IMR-90 (cell line): ENCODE measurements around the gene ADD2. TPM values are rescaled to one million over a fixed set of nuclear protein-coding genes. Genes with fewer than 3 reads are reported as not detected.

Source experiments
- ATAC-seq: fragments of 200-7000 bp; cut with Tn5 transposase; 2 replicates; pipeline ENCODE4 v1.9.1; 2020; ENCODE audit warnings: low read depth, mild to moderate bottlenecking, moderate library complexity
- BruUV-seq: library from RNA; stranded (reverse); fragments of 400-500 nt; replicated peaks from 2 replicates; lab custom pipeline; 2021; lab: Mats Ljungman, UMichigan
- CTCF ChIA-PET: fragments of 300-600 bp; formaldehyde crosslinking; extraction: SDS; loops from one replicate; lab custom pipeline; 2021; ENCODE audit warnings: antibody characterized with exemption; lab: Yijun Ruan, JAX
- POLR2A ChIA-PET: fragments of 300-600 bp; sonication (Branson Sonifier 250); formaldehyde crosslinking; loops from one replicate; lab custom pipeline; 2022; ENCODE audit warnings: antibody characterized with exemption; ENCODE audit not compliant: unreplicated experiment; lab: Charles Lee
- DNase-seq: peaks from one replicate; pipeline ENCODE4 v3.0.0; 2013
- H2AFZ ChIP-seq: replicated peaks from 2 replicates; pipeline ENCODE3; 2013; ENCODE audit warnings: low read length, mild to moderate bottlenecking; ENCODE audit not compliant: poor library complexity
- H2AK5ac ChIP-seq: 2 replicates; pipeline ENCODE4 v1.6.1; 2013; ENCODE audit warnings: low read depth, low read length, inconsistent platforms
- H2AK9ac ChIP-seq: replicated peaks from 2 replicates; pipeline ENCODE3; 2013; ENCODE audit warnings: mild to moderate bottlenecking, low read depth, low read length, moderate library complexity; ENCODE audit not compliant: poor library complexity
- H2BK120ac ChIP-seq: 2 replicates; pipeline ENCODE4 v1.6.1; 2013; ENCODE audit warnings: low read depth, low read length, inconsistent platforms
- H2BK15ac ChIP-seq: 3 replicates; pipeline ENCODE4 v1.6.1; 2013; ENCODE audit warnings: low read depth, low read length, inconsistent platforms
- H2BK20ac ChIP-seq: 2 replicates; pipeline ENCODE4 v1.6.1; 2013; ENCODE audit warnings: low read depth, mild to moderate bottlenecking, inconsistent platforms, low read length, moderate library complexity
- H2BK5ac ChIP-seq: 2 replicates; pipeline ENCODE4 v1.6.1; 2013; ENCODE audit warnings: mild to moderate bottlenecking, low read depth, low read length, inconsistent platforms; ENCODE audit not compliant: poor library complexity, severe bottlenecking
- H3K14ac ChIP-seq: replicated peaks from 2 replicates; pipeline ENCODE4 v1.6.1; 2013; ENCODE audit warnings: low read depth, low read length, inconsistent platforms
- H3K18ac ChIP-seq: 2 replicates; pipeline ENCODE4 v1.6.1; 2013; ENCODE audit warnings: low read depth, low read length, control low read depth
- H3K23ac ChIP-seq: 2 replicates; pipeline ENCODE4 v1.6.1; 2013; ENCODE audit warnings: low read depth, low read length, inconsistent platforms
- H3K27ac ChIP-seq: 2 replicates; pipeline ENCODE4 v1.5.1; 2013; ENCODE audit warnings: mild to moderate bottlenecking, control low read depth, low read length; ENCODE audit not compliant: insufficient read depth
- H3K27me3 ChIP-seq: 2 replicates; pipeline ENCODE4 v1.6.1; 2013; ENCODE audit warnings: low read length; ENCODE audit not compliant: control insufficient read depth, insufficient read depth
- H3K36me3 ChIP-seq: 2 replicates; pipeline ENCODE4 v1.6.1; 2013; ENCODE audit warnings: low read length, mixed read lengths; ENCODE audit not compliant: control insufficient read depth, insufficient read depth
- H3K4ac ChIP-seq: 2 replicates; pipeline ENCODE4 v1.6.1; 2013; ENCODE audit warnings: low read depth, low read length, inconsistent platforms
- H3K4me1 ChIP-seq: 2 replicates; pipeline ENCODE4 v1.6.1; 2013; ENCODE audit warnings: low read length, mixed read lengths; ENCODE audit not compliant: control insufficient read depth, insufficient read depth
- H3K4me2 ChIP-seq: 2 replicates; pipeline ENCODE4 v1.6.1; 2013; ENCODE audit warnings: low read depth, mild to moderate bottlenecking, control low read depth, low read length, moderate library complexity
- H3K4me3 ChIP-seq: 2 replicates; pipeline ENCODE4 v1.5.1; 2013; ENCODE audit warnings: low read depth, mild to moderate bottlenecking, control low read depth, low read length, moderate library complexity; ENCODE audit not compliant: insufficient read depth
- H3K56ac ChIP-seq: 2 replicates; pipeline ENCODE4 v1.6.1; 2013; ENCODE audit warnings: low read length, inconsistent platforms; ENCODE audit not compliant: insufficient read depth; ENCODE audit errors: extremely low read depth
- H3K79me1 ChIP-seq, 2 experiments: 2 replicates each; pipeline ENCODE4 v1.6.1; 2013; ENCODE audit warnings: low read length in 2 of 2, inconsistent platforms in 1 of 2, low read depth in 1 of 2
- H3K9ac ChIP-seq: 2 replicates; pipeline ENCODE4 v1.6.1; 2013; ENCODE audit warnings: low read depth, low read length, control low read depth
- H3K9me1 ChIP-seq: 2 replicates; pipeline ENCODE4 v1.6.1; 2013; ENCODE audit warnings: low read length, inconsistent platforms; ENCODE audit not compliant: insufficient read depth
- H3K9me3 ChIP-seq: 2 replicates; pipeline ENCODE4 v1.6.1; 2013; ENCODE audit warnings: low read length; ENCODE audit not compliant: control insufficient read depth, insufficient read depth
- H4K20me1 ChIP-seq: 2 replicates; pipeline ENCODE4 v1.6.1; 2013; ENCODE audit warnings: low read length, inconsistent platforms; ENCODE audit not compliant: insufficient read depth
- H4K5ac ChIP-seq: 2 replicates; pipeline ENCODE4 v1.6.1; 2013; ENCODE audit warnings: mild to moderate bottlenecking, low read depth, low read length, control low read depth
- H4K8ac ChIP-seq, 2 experiments: 2 replicates each; pipeline ENCODE4 v1.6.1; 2013; ENCODE audit warnings: low read depth in 2 of 2, low read length in 2 of 2, control low read depth in 1 of 2, inconsistent platforms in 1 of 2
- H4K91ac ChIP-seq: 2 replicates; pipeline ENCODE4 v1.6.1; 2013; ENCODE audit warnings: low read depth, low read length, inconsistent platforms; ENCODE audit not compliant: insufficient read depth
- BHLHE40 ChIP-seq: fragments of 150-350 bp; IDR thresholded peaks from 2 replicates; pipeline ENCODE4 v1.6.1; 2016; ENCODE audit warnings: mild to moderate bottlenecking, low read depth, low read length
- CEBPB ChIP-seq: IDR thresholded peaks from 2 replicates; pipeline ENCODE4 v1.6.1; 2012; ENCODE audit warnings: low read depth, low read length, improper control_type of control experiment
- CHD1 ChIP-seq: IDR thresholded peaks from 2 replicates; pipeline ENCODE4 v1.6.1; 2012; ENCODE audit warnings: low read depth, low read length, improper control_type of control experiment
- CTCF ChIP-seq: conservative IDR thresholded peaks from 2 replicates; pipeline ENCODE4 v1.5.1; 2012; ENCODE audit warnings: mild to moderate bottlenecking, low read depth, low read length, improper control_type of control experiment
- ELK1 ChIP-seq: fragments of 150-350 bp; IDR thresholded peaks from 2 replicates; pipeline ENCODE4 v1.6.1; 2016; ENCODE audit warnings: low read depth, mild to moderate bottlenecking, low read length, moderate library complexity, borderline replicate concordance
- FOS ChIP-seq: fragments of 150-350 bp; IDR thresholded peaks from 2 replicates; pipeline ENCODE4 v1.6.1; 2016; ENCODE audit warnings: low read depth, low read length
- MAFK ChIP-seq: IDR thresholded peaks from 2 replicates; pipeline ENCODE4 v1.6.1; 2012; ENCODE audit warnings: low read depth, low read length, improper control_type of control experiment
- MAZ ChIP-seq: IDR thresholded peaks from 2 replicates; pipeline ENCODE4 v1.6.1; 2012; ENCODE audit warnings: low read depth, mild to moderate bottlenecking, low read length, improper control_type of control experiment, moderate library complexity, borderline replicate concordance
- MXI1 ChIP-seq: IDR thresholded peaks from 2 replicates; pipeline ENCODE4 v1.6.1; 2012; ENCODE audit warnings: low read depth, mild to moderate bottlenecking, low read length, moderate library complexity, borderline replicate concordance
- NFE2L2 ChIP-seq: fragments of 150-350 bp; IDR thresholded peaks from 2 replicates; pipeline ENCODE4 v1.6.1; 2016; ENCODE audit warnings: low read depth, mild to moderate bottlenecking, low read length
- POLR2A ChIP-seq: IDR thresholded peaks from 2 replicates; pipeline ENCODE4 v1.6.1; 2012; ENCODE audit warnings: mild to moderate bottlenecking, low read depth, low read length
- RAD21 ChIP-seq: IDR thresholded peaks from 2 replicates; pipeline ENCODE4 v1.6.1; 2012; ENCODE audit warnings: low read length, improper control_type of control experiment
- RCOR1 ChIP-seq: IDR thresholded peaks from 2 replicates; pipeline ENCODE4 v1.6.1; 2012; ENCODE audit warnings: mild to moderate bottlenecking, low read length, improper control_type of control experiment; ENCODE audit not compliant: insufficient replicate concordance
- SMC3 ChIP-seq: fragments of 150-350 bp; IDR thresholded peaks from 2 replicates; pipeline ENCODE4 v1.6.1; 2016; ENCODE audit warnings: low read depth, mild to moderate bottlenecking, antibody characterized with exemption, low read length, moderate library complexity
- WGBS, 2 experiments: methylation state at CpG; one replicate each; pipeline versions ENCODE4 v1.1.5 to v1.1.7; 2013; ENCODE audit warnings: missing lambda C conversion rate in 2 of 2; ENCODE audit not compliant: insufficient read length in 1 of 2; ENCODE audit errors: extremely low coverage in 2 of 2; 5-methylcytosine and 5-hydroxymethylcytosine counted together
- dilution Hi-C: fragments of 300-500 bp; cut with HindIII; formaldehyde crosslinking; loops from one replicate; pipeline ENCODE4 v1.14.3; 2018; ENCODE audit warnings: low sequenced_read_pairs; ENCODE audit not compliant: unreplicated experiment
- in situ Hi-C: fragments of 300-500 bp; cut with MboI; formaldehyde crosslinking; loops from 3 replicates; pipeline ENCODE4 v1.14.3; 2019; ENCODE audit warnings: low sequenced_read_pairs, inconsistent platforms, mixed read lengths
- intact Hi-C: fragments of 100-400 bp; cut with micrococcal nuclease; formaldehyde crosslinking; loops from 2 replicates; pipeline ENCODE4 v1.10.0; 2022
- polyA plus RNA-seq, 3 experiments: library from polyadenylated mRNA; depleted of rRNA; stranded (reverse); fragments of >200 nt; gene quantifications; 2 replicates each; pipeline ENCODE4 v1.2.3, GENCODE V29; 2012; ENCODE audit warnings: low replicate concordance in 1 of 3
- total RNA-seq: library from RNA; depleted of rRNA; stranded (reverse); fragments of >200 nt; gene quantifications from 2 replicates; pipeline ENCODE4 v1.2.3, GENCODE V29; 2012
- TF ChIP-seq, protein P1 (sequence below): fragments of 150-350 bp; IDR thresholded peaks from 2 replicates; pipeline ENCODE4 v1.6.1; 2017; ENCODE audit warnings: mild to moderate bottlenecking, antibody characterized with exemption, low read length, low read depth

Gene ADD2
- total and polyA plus RNA-seq, 2 of the 4 experiments (the other 2 are of a cell fraction): not detected

DNA sequence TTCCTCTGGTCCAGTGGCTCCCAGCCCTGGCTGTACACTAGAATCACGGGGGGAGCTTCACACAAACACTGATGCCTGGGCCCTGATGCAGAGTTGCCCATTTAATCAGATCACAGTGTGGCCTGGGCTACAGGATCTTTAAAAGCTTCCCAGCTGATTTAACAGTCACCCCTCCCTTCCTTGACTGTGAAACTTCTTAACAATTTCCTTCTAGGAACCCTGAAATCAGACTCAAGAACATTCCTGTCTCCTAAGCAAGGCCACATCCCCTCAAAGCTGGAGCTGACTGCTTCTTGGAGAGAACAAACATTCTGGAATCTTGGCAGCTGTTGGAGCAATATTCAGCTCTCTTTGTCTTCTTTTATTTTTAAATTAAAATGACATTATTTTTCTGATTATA is 88.7 kb downstream of the ADD2 start:
- Histone ChIP-seq H3K18ac (no peak overlapping the region), H2AFZ (no peak overlapping the region), H2BK120ac (no peak overlapping the region), H3K27ac (no peak overlapping the region), H3K9ac (no peak overlapping the region), H4K20me1 (no peaks in the 10 kb centered on the region), H2AK5ac (no peak overlapping the region), H3K4me2 (no peak overlapping the region), H3K14ac (no peak overlapping the region), H2BK20ac (no peak overlapping the region), H3K9me3 (no peaks in the 10 kb centered on the region), H2BK5ac (no peak overlapping the region), H3K9me1 (no peaks in the 10 kb centered on the region), H3K56ac (no peak overlapping the region), H3K79me1 (no peaks in the 10 kb centered on the region), H3K4me1 (no peaks in the 10 kb centered on the region), H3K36me3 (no peaks in the 10 kb centered on the region), H3K27me3 (no peaks in the 10 kb centered on the region; the same call in 1 of the 2 replicates), H3K23ac (no peak overlapping the region), H4K8ac (no peak overlapping the region), H4K91ac (no peak overlapping the region), H2BK15ac (no peak overlapping the region), H4K5ac (no peak overlapping the region), H2AK9ac (no peak overlapping the region), H3K4ac (no peak overlapping the region), H3K4me3 (no peak overlapping the region)
- dilution Hi-C loops (no loop called here), intact Hi-C loops (no loop called here), in situ Hi-C loops (no loop called here)
- BruUV-seq: no TSS peak
- ATAC-seq: no peak
- 0% methylated on average over 1 of the region's 1 CpG; no CpG with 5 or more reads in 1 of the 2 experiments for WGBS, 2 experiments
- CTCF ChIA-PET: no interaction called here
- no peak for DNase-seq
- TF ChIP-seq CTCF (no peak), SMC3 (no peak), CHD1 (no peak), MAFK (no peak), RCOR1 (no peak), NFE2L2 (no peak), CEBPB (no peak), ELK1 (no peak), POLR2A (no peak), MAZ (no peak), RAD21 (no peak), FOS (no peak), MXI1 (no peak), BHLHE40 (no peak)
- TF ChIP-seq, protein P1, sequence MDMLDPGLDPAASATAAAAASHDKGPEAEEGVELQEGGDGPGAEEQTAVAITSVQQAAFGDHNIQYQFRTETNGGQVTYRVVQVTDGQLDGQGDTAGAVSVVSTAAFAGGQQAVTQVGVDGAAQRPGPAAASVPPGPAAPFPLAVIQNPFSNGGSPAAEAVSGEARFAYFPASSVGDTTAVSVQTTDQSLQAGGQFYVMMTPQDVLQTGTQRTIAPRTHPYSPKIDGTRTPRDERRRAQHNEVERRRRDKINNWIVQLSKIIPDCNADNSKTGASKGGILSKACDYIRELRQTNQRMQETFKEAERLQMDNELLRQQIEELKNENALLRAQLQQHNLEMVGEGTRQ: no peak
- POLR2A ChIA-PET: no interaction called here
